Non-pigmented ciliary epithelial cell (primary cell): Measurements from ENCODE around the gene DNAI4.
"Not testable (repeated sequence)": the region's sequence is repeated elsewhere in the genome, so short reads cannot be mapped to it uniquely, and the experiment has no call there.

ENCODE experiments used
- DNase-seq: peaks from one replicate; pipeline ENCODE4 v3.0.0-alpha.2; 2010; ENCODE audit warnings: low read depth

DNAI4 gene

DNA sequence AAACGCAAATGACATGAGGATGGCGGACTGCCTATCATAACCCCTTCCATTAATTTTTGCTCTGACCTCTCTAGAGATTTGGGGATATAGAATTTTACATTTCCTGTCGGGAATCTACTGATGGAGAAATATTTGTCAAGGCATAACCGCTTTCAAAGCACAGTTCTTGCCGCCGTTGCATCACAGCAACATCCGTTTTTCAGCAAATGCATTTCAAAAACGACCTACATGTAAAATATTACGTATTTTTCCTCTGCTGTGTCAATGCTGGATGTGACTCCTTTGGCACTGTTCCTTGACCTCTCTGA, 5.0 kb upstream of the DNAI4 start:
- DNase-seq: no peak

DNA sequence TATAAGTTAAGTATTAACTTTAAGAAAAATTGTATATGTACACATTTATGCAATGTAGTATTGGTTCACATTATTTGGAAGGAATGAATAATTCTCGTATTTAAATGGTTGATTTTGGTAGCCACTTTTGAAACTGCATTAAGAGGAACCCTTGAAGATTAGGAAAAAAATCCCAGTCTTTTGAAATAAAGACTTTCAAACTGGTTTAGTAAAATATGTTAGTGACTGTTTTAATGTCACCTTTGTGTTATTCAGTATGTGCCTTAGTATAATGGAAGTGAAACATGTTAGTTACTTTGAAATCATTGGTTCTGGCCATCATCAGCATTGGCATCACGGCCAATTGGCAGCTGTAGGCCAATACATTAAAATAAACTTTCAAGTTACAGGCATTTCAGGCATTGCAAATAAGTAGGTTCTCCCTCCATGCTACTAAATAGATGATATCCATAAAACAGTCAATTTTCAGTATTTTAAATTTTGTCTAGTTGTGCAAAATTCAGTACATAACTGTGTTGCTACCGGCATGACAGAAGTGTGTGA, 4.6 kb upstream of the DNAI4 start:
- DNase-seq: no peak

DNA sequence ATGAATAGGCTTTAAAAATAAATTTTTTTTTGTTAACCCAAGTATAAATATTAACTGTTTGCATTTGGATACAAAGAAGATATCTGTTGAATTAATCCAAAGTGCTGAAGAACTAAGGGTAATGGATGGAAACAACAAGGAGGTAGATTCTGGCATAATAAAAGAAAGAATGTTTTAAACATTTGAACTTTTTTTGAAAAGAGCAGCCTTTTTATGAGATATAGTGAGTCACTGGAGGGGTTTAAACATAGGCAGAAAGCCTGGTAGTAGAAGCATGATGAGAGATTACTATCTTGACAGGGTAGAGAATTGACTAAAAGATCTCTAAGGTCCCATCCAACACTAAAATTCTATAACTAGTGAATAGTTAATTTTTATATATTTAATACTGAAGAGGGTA, 2.9 kb upstream of the DNAI4 start:
- DNase-seq: no peak

DNA sequence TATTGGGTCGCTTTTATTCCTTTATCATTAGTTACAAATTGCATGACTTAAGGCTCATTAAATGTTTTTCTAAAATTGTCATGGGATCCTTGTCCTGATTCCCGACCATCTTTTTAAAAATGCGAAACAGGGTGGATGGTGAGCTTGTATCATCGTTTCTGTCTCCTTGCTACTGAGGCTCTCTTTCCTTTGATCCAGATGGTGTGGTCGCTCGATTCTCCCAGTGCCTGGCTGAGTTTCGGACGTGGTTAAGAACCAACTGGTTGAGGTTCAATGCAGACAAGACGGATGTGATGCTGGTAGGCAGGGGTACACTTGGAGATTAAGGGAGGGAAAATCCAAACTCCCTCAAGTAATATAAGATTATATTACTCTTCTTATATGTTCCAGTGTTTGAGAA, 1.3 kb upstream of the DNAI4 start:
- no peak for DNase-seq

DNA sequence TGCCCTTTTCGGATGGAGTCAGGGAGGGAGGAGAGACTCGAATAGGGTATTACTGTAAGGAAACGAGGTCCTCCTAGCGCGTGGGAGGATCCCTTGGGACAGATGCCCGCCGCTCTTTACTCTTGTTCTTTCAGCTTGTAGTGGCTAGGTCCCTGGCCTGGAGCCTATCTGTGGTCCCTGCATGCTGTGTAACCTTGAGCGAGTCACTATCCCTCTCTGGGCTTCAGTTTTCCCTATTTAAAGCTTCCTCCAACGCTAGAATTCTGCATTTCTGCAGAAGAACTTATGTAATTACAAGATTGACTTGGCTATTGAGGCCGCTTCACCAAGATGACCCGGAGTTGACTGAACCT, 878 bp upstream of the DNAI4 start:
- DNase-seq: no peak

DNA sequence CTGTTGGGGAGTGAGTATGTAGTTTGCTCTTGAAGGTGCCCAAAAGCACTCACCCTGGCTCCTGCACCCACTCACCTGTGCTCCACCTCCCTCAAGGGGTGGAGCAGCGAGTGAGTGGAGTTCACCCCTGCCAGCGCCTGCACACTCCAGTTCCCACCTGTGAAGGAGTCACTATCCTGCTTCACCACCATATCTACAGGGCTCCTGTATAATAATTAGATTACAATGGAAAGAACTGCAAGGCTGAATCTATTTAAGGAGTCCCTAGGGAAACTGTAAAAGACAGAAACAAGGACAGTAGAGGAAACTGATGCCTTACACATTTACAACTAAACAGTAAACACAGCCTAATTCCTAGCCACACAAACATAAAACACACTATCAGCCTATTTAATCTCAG, 4.1 kb downstream of the DNAI4 start:
- no peak for DNase-seq

DNA sequence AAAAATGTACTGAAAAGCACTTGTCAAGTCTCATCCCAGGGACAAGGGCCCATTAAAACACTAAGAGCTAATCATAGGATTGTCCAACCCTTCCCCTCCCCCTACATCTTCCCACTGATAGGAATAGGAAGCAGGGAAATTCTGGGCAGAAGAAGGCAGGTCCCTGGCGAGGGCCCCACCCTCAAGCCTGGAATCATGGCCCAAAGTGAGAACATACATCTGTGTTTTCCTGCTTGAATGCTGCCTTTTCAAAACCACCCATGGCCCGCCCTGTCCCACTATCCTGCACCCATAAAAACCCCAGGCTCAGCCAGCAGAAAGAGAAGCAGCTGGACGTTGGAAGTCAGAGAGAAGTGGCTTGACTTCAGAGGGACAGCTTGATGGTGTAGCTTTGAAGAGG, 4.8 kb downstream of the DNAI4 start:
- DNase-seq: no peak

DNA sequence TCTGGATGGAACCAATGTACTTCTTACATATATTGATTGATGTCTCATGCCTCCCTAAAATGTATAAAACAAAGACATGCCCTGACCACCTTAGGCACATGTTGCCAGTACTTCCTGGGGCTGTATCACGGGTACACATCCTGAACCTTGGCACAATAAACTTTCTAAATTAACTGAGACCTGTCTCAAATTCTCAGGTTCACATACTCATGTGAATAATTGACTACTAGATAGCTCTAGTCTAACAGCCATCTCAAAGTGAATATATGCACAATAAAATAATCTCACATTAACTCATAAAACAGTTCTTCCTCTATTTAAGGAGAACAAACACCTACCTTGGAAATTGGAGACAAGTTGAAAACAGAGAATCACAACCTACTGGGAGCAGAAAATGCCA, 5.6 kb downstream of the DNAI4 start:
- DNase-seq: no peak

DNA sequence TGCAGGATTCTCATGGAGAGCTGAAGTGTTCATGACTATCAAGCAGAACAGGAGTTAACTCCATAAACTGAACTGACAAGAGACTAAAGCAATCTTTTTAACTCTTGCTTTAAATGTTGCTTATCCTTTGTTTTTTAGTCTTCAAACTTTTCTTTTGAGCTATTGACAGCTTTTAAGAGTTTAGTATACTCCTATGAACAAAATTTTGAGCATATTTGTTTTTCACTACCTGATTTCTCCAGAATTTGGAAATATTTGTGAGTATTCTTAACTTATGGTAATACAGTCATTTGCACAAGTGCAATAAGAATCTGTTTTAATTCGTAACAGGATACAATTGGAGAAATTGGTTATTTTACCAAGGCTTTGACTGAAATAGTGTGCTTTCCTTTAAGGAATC, 7.2 kb downstream of the DNAI4 start:
- DNase-seq: no peak

DNA sequence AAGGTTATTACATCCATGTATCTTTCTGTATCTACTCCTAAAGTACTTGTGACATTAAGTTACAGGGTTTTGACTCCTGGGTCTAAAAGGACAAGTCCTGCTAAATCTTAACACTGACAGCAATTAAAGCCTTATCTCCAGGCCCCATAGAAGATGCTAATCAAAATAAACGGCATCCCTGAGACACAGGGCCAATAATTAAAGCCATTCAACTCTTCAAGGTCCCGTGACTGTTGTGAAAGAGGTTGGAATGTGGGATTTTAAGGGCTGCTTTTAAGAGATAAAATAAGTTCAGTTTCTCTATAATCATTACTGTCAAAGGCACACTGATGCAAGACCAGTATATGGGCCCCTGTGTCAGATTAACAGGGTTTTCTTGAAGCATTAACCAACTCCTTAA, 8.3 kb downstream of the DNAI4 start:
- DNase-seq: no peak

DNA sequence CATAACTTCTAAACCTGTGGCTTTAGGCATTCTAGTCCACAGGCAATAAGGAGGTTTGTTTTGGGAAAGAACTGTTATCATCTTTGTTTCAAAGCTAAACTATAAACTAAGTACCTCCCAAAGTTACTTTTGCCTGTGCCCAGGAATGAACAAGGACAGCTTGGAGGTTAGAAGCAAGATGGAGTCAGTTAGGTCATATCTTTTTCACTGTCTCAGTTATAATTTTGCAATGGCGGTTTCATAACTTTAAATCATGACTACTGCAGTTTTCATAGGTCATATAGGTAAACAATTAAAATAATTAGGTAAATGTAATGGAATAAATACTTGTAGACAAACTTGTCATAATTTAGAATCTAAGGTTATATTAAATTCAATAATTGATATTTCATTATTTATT, 9.5 kb downstream of the DNAI4 start:
- DNase-seq: not testable (repeated sequence)

DNA sequence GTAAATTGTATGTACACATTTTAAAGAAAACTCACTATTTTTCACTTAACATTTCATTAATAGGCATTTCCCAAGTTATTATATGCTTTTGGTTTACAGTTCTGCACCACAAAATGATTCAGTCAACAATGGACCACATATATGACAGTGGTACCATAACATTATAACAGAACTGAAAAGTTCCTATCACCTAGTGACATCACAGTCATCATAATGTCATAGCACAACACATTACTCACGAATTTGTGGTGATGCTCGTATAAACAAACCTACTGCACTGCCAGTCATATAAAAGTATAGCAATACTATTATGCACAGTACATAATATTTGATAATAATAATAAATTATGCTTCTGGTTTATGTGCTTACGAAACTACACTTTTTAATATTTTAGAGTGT, 30.9 kb downstream of the DNAI4 start:
- no peak for DNase-seq

DNA sequence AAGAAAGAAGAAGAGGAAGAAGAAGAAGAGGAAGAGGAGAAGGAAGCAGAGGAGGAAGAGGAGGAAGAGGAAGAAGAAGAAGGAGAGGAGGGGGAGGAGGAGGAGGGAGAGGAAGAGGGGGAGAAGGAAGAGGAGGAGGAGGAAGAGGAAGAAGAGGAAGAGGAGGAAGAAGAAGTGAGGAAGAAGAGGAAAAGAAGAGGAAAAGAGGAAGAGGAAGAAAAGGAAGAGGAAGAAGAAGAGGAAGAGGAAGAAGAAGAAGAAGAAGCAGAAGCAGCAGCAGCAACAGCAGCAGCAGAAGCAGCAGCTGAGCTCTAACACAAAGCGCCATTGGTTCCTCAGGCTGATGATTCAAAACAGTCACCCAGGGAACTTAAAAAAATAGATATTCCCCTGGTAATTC, 34.0 kb downstream of the DNAI4 start:
- no peak for DNase-seq

DNA sequence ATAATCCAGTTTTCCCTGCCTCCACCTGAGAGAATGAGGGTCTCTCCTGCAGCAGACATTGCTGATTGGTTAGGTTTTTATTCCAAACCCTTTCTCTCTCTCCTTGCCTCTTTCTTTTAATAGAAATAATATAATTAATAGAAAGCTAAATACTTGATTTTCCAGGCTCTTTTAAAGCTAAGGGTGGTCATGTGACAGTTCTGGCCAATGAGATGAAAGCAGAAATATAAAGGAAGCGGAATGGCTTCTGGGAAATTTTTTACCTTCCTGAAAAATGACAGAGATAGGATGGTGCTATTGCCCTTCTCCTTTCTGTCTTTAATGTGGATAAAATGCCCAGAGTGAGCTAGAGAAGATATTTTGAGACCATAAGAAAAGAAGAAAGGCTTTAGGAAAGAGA, 35.6 kb downstream of the DNAI4 start:
- DNase-seq: no peak

DNA sequence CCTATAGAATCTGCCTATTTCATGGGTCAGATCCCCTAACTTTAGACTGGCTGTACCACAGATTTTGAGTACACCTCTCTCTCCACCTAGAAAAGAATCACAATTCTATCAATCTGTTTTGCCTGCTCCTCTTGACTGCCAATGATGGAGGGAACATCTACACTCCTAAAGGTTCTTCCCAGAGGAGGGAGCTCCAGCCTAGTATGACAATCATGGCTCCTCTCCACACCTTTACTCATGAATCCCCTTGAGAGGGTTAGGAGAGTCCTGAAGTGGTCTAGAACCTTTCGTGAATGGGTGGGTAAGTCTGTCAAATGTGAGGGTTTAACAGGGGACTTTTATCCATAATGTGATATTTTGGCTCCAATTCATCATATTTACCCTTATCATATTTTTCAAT, 48.0 kb downstream of the DNAI4 start:
- DNase-seq: no peak

DNA sequence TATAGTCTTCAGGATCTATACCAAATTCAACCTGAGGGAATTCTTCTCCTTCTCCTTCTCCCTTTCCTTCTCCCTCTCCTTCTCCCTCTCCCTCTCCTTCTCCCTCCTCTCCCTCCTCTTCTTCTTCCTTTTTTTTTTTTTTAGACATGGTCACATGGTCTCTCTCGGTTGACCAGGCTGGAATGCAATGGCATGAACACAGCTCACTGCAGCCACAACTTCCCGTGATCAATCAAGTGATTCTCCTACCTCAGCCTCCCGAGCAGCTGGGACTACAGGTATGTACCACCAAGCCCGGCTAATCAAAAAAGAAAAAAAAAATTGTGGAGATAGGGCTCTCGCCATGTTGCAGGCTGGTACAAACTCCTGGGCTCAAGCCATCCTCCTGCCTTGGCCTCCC, 51.5 kb downstream of the DNAI4 start:
- no peak for DNase-seq

DNA sequence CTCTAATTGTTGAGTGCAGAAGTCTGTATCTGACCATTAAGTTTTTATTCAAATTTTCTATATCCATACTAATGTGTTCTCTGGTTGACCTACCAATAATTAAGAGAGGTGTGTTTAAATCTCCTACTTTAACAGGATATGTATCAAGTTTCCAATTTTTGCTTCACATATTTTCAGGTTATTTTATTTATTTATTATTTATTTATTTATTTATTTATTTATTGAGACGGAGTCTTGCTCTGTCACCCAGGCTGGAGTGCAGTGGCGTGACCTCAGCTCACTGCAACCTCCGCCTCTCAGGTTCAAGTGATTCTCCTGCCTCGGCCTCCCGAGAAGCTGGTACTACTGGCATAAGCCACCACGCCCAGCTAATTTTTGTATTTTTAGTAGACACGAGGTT, 52.6 kb downstream of the DNAI4 start:
- DNase-seq: not testable (repeated sequence)

DNA sequence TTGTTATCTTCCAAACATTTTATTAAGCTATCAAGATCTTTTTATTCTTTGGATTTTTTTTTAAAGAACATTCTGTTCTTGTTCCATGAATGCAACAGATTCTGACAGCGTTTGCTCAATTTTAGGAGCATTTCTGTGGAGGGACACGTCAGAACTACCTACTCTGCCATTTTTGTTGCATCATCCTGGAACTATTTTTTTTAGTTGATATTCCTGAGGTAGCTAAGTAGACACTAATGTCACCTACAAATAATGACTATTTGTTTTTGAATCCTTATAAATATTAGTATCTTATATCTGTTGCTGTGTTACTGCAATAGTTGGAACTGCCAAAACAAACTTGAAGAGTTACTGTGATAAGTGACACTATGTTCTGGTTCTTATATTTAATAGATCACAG, 57.2 kb downstream of the DNAI4 start:
- DNase-seq: no peak

DNA sequence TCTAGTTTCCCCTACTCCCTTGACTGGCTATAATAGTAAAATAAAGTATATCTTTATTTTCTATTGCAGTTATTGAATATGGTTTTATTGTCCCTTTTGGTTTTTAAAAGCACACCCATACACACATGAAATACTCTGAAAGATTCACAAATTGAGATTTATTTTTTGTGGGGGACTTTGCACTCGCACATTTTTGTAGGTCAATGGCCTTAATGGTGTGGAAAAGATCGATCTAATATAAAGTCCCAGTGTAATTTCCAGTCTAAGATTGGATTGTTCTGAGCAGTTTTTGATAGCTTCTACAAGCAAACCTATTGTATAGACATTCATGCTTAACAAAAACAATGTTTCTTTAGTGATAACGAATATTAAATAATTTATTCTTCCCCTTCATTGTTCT, 64.1 kb downstream of the DNAI4 start:
- no peak for DNase-seq

DNA sequence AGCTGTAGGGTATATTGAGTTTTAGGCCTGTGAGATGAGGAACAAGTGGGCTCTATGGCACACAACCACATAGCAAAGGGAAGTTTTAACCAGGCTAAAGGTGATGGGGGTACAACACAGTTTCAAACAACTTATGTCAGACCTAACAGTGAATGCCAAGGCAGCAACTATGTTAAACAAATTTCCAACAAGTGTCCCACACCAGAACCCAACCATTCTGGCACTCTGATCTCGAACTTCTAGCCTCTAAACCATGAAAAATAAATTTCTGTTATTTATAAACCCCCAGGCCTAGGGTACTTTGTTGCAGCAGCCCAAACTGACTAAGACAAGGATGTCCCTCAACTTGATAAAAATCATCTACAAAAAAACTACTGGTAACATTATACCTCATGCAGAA, 71.3 kb downstream of the DNAI4 start:
- DNase-seq: no peak

DNA sequence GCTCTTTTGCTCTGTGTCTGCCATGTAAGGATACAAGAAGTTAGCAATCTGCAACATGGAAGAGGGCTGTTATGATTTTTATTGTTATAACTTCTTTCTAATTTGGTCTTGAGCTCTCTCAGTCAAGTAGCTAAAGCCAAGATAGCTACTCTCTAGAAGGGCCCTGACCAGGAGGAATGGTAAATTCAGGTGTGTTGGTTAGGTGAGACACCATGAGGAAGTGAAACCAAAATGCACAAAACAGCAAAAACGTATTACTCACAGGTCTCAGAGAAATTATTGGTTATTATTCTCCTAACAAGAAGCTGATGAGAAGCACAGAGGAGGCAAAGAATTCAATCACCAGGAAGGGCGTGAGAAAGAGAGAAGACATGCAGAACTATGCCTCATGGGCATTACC, 71.8 kb downstream of the DNAI4 start:
- DNase-seq: no peak

DNA sequence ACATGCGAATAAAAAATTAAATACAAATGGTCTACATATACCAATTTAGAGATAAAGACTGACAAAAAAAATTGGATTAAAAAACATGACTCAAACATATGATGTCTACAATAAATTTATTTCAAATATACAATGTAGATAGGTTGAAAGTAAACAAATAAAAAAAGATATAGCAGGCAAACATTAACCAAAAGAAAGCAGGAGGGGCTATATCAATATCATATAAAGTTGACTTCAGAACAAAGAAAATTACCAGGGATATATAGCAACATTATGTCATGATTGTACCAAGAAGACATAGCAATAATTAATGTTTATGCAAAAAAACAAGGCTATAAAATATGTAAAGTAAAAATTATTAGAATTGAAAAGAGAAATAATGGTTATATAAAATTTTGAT, 73.7 kb downstream of the DNAI4 start:
- no peak for DNase-seq

DNA sequence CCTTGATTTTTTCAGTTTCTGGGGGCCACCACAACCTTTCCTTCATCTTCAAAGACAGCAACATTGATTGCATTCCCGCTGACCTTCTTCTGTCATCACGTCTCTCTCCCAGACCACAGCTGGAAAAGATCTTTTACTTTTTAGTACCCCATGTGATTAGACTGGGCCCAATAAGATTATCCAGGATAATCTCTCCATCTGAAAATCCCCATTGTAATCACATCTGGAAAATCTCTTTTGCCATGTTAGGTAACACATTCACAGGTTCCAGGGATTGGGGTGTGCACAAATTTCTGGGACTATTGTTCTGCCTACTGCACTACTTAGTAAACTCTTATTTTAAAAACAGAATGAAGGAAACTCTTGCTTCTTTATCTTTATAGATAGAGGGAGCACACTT, 76.5 kb downstream of the DNAI4 start:
- no peak for DNase-seq

DNA sequence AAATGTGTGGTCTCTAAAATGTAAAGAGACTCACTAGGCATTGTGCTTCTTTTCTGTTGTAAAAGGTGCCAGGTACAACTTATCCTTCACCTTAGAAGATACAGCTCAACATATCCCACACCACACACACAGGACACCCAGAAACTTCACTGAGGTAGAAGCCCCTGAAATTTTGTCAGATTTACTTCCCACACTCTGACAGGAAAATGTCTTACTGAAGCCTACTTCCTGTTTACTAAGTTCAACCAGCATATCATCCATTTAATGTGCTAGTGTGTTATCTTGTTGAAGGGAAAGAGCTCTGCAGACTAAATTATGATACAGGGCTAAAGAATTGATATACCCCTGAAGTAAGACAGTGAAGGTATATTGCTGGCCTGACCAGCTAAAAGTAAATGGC, 83.7 kb downstream of the DNAI4 start:
- no peak for DNase-seq

DNA sequence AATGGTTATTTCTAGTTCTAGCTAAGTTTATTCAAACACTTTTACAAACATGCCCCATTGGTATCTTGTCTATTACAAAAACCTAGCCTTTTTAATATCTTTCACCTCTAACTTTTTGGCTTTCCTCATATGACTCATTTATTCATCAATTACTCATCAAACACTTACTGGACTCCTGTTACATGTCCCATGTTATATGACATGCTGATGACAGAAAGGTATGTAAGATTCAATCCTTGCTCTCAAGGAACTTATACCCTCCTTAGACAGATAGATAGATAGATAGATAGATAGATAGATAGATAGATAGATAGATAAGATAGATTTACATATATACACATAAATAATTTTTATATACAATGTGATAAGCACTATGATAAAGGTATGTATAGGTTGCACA, 89.7 kb downstream of the DNAI4 start:
- no peak for DNase-seq

DNA sequence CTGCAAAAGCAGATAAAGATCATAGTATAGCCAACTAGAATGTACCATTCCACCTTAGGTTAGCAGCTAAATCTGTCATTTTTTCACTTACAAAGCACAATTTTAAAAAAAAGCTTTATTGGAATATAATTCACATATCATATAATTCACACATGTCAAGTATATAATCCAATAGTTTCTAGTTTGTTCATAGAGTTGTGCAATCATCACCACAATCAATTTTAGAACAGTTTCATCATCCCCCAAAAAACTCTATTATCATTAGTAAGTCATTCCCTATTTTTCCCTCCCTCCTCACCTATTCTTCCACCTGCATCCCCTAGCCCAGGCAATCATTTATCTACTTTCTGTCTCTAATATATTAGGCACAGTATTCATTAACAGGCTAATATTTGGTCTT, 91.5 kb downstream of the DNAI4 start:
- no peak for DNase-seq
